Ovary (tissue), 9 donors: ENCODE data around the gene PGGHG. TPM values are rescaled to one million over a fixed set of nuclear protein-coding genes. Genes with fewer than 3 reads are reported as not detected.

Source experiments
- DNase-seq, 5 donors: peaks; one replicate each; pipeline ENCODE4 v3.0.0-alpha.2; 2019 to 2020
- H3K27ac ChIP-seq, 2 donors: fragments of 200-600 bp; one replicate each; pipeline versions ENCODE4 v1.5.1 to v1.8.0; 2019 to 2022
- H3K27me3 ChIP-seq: fragments of 200-600 bp; one replicate; pipeline ENCODE4 v1.8.0; 2022
- H3K36me3 ChIP-seq: fragments of 200-600 bp; sonication (generic); one replicate; pipeline ENCODE4 v1.5.1; 2019
- H3K4me1 ChIP-seq: one replicate; pipeline ENCODE4 v1.8.1; 2013; ENCODE audit warnings: mild to moderate bottlenecking, moderate library complexity; ENCODE audit not compliant: insufficient read depth
- H3K4me3 ChIP-seq: fragments of 200-600 bp; sonication (generic); one replicate; pipeline ENCODE4 v1.5.1; 2017
- H3K9me3 ChIP-seq, 2 donors: fragments of 200-600 bp in 1 of 2; sonication (generic) in 1 of 2; one replicate each; pipeline versions ENCODE4 v1.5.1 to v1.8.1; 2013 to 2019; ENCODE audit warnings: mild to moderate bottlenecking in 1 of 2, moderate library complexity in 1 of 2
- EP300 ChIP-seq: sonication (generic); formaldehyde crosslinking; IDR thresholded peaks from one replicate; pipeline ENCODE4 v1.6.1; 2017; ENCODE audit warnings: antibody characterized with exemption
- POLR2A ChIP-seq: fragments of 450-650 bp; IDR thresholded peaks from one replicate; pipeline ENCODE4 v1.6.1; 2017; ENCODE audit warnings: antibody characterized with exemption, mild to moderate bottlenecking, moderate library complexity
- WGBS, 3 donors: extraction: QIAGEN DNeasy Blood & Tissue Kit in 1 of 3; methylation state at CpG; one replicate each; pipeline versions ENCODE4 v1.1.5 to v1.1.7; 2013 to 2017; 5-methylcytosine and 5-hydroxymethylcytosine counted together
- intact Hi-C, 4 donors: fragments of 100-400 bp; cut with DNase I; formaldehyde crosslinking; loops; one replicate each; pipeline versions ENCODE4 v1.11.0 to v1.15.1; 2022 to 2023
- polyA plus RNA-seq, 2 donors: library from polyadenylated mRNA; stranded (reverse); fragments of 200-250 nt in 1 of 2; fragments of 350-450 nt in 1 of 2; fragmentation: Illumina TruSeq in 1 of 2; extraction: RNeasy Lipid Tissue Mini Kit (QIAGEN cat#74804) in 1 of 2; gene quantifications; one replicate each; pipeline ENCODE4 v1.2.3, GENCODE V29; 2013 to 2014
- total RNA-seq, 7 donors: library from RNA; depleted of rRNA in 2 of 7; stranded (reverse); fragments of >200 nt in 2 of 7; fragmentation: NEBNext Ultra II Directional in 3 of 7; extraction: Animal tissue kit (Norgen Biotek cat#: 25700) in 3 of 7; gene quantifications; one replicate each; pipeline versions ENCODE4 v1.1.0 to v1.2.4, GENCODE V29; 2016 to 2023
- TF ChIP-seq, protein P1 (sequence below), 3 donors: fragments of 450-650 bp in 2 of 3; fragments of 200-600 bp in 1 of 3; IDR thresholded peaks; one replicate each; pipeline versions ENCODE4 v1.5.1 to v1.8.0; 2016 to 2022; ENCODE audit warnings: antibody characterized with exemption in 3 of 3, mild to moderate bottlenecking in 1 of 3
- donor health status: DM: no; HTN: no; CAD: no; lungs with moderate emphysema.
- donor health status: DM: no; HTN: no; CAD: no.
- donor health status: Bipolar disorder and iron deficiency.
- donor health status: DM: yes; HTN: yes; CAD: no.
- donor health status: DM: no; HTN: no; CAD: no.
- donor health status: DM: yes; HTN: yes; CAD: no.

PGGHG gene
- total and polyA plus RNA-seq, 9 donors: 0.25 to 21.3 (median 9.3) TPM

DNA sequence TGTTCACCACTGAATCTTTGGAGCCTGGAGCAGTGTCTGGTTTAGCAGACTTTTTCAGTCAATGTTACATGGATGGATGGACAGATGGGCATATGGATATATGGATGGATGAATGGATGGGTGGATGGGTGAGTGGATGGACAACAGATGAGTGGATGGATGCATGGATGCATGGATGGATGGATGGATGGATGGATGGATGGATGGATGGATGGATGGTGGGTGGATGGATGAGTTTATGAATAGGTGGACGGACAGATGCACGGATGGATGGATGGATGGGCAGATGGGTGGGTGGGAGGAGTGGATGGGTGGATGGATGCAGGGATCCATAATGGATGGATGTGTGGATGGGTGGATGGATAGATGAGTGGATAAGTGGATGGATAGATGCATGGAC, 33.1 kb upstream of the PGGHG start:
- intact Hi-C loops: no loop called here
- DNase-seq: no peak
- no peaks in the 10 kb centered on the region for H3K4me1 ChIP-seq
- H3K27me3 ChIP-seq: no peaks in the 10 kb centered on the region
- TF ChIP-seq, protein P1, sequence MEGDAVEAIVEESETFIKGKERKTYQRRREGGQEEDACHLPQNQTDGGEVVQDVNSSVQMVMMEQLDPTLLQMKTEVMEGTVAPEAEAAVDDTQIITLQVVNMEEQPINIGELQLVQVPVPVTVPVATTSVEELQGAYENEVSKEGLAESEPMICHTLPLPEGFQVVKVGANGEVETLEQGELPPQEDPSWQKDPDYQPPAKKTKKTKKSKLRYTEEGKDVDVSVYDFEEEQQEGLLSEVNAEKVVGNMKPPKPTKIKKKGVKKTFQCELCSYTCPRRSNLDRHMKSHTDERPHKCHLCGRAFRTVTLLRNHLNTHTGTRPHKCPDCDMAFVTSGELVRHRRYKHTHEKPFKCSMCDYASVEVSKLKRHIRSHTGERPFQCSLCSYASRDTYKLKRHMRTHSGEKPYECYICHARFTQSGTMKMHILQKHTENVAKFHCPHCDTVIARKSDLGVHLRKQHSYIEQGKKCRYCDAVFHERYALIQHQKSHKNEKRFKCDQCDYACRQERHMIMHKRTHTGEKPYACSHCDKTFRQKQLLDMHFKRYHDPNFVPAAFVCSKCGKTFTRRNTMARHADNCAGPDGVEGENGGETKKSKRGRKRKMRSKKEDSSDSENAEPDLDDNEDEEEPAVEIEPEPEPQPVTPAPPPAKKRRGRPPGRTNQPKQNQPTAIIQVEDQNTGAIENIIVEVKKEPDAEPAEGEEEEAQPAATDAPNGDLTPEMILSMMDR (IDR thresholded peaks at IDR 0.05): no peak
- TF ChIP-seq POLR2A (no peak), EP300 (no peak)
- no peak overlapping the region for H3K4me3 ChIP-seq
- H3K9me3 ChIP-seq: no peaks in the 10 kb centered on the region
- no peak overlapping the region for H3K27ac ChIP-seq
- 85 to 96% (median 95%) methylated on average over 2 of the region's 2 CpGs for WGBS, 3 donors
- no peaks in the 10 kb centered on the region for H3K36me3 ChIP-seq

DNA sequence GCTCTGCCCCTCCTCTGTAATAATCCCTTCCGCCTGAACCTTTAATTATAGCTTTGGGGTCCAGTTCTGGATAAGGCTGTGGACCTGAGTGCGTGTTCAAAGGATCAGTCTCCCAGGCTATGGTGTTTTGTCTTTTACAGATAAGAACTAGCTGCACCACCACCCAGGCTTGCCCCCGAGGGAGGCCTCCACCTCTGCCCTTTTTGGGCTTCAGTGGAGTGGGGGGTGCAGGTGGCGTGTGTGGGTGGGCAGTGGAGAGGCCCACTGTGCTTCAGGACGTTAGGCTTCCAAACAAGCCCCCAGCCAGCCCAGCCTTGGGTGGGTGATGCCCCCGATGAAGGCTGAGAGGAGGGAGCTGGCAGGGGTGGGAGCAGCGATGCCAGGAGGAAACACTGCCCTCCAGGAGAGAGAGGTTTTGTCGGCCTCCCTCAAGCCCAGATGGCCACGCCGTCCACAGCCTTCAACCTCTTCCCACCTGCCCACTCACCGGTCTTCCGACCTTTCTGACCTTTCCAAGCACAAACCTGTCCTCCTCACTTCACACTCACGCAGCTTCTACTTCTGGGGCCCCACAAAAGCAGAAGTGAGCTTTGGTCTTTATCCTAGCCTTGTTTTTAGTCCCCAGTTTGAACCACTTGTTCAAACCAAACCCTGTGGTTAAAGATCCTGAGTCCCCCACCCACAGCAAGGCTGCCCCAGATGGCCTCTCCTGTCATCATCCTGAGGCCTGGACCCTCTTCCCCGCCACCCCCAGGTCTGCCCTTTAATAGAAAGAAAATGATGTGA, 31.8 kb upstream of the PGGHG start:
- no peaks in the 10 kb centered on the region for H3K4me1 ChIP-seq
- no peaks in the 10 kb centered on the region for H3K36me3 ChIP-seq
- H3K9me3 ChIP-seq: no peaks in the 10 kb centered on the region
- WGBS, 3 donors: 70 to 80% (median 75%) methylated on average over 14 of the region's 14 CpGs
- intact Hi-C loops: no loop called here
- TF ChIP-seq EP300 (no peak), POLR2A (no peak)
- TF ChIP-seq, protein P1 (IDR thresholded peaks at IDR 0.05): no peak
- DNase-seq: no peak
- H3K27ac ChIP-seq: no peak overlapping the region
- H3K27me3 ChIP-seq: no peaks in the 10 kb centered on the region
- H3K4me3 ChIP-seq: no peak overlapping the region

DNA sequence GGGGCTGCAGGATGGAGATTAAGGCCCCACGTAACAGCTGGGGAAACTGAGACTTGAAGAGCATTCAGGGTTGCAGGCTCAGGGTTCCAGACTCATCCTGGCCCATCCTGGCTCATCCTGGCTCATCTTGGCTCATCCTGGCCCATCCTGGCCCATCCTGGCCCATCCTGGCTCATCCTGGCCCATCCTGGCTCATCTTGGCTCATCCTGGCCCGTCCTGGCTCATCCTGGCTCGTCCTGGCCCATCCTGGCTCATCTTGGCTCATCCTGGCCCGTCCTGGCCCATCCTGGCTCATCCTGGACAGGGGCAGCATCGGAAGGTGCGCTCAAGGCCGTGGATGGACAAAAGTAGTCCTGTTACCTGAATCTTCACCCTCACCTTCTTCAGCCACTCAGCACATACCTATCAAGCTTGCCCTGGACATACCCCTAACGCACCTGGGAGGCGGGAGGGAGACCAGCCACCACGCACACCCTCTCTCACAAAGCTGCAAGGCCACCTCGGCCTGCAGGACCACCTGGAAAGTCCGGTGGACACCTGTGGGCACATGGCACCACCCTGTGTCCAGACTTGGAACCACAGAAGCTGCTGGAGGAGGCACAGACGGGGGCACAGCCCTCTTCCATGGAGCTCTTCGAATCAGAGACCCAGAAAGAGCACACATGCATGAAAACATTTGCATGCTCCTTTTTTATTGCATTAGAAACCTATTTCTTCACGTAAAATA, 31.0 kb upstream of the PGGHG start:
- Histone ChIP-seq H3K36me3 (no peaks in the 10 kb centered on the region), H3K4me3 (no peak overlapping the region), H3K27me3 (no peaks in the 10 kb centered on the region), H3K4me1 (no peaks in the 10 kb centered on the region), H3K27ac (no peak overlapping the region), H3K9me3 (no peaks in the 10 kb centered on the region)
- intact Hi-C loops: no loop called here
- TF ChIP-seq, protein P1 (IDR thresholded peaks at IDR 0.05): no peak
- no peak for TF ChIP-seq POLR2A
- no peak for TF ChIP-seq EP300
- WGBS, 3 donors: 71 to 75% (median 73%) methylated on average over 15 of the region's 15 CpGs
- no peak for DNase-seq

DNA sequence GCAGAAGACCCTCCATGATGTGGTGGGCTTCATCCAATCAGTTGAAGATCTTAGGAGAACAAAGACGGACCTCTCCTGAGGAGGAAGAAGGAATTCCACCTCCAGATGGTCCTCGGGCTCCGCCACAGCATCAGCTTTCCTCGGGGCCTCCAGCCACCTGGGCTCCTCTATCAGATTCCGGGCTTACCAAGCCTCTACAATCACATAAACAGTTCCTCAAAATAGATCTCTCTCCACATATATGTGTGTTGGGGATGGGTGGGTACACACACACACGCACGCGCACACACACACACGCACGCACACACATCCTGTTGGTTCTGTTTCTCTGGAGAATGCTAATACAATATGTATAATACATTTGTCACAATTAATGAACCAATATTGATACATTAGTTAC, 29.5 kb upstream of the PGGHG start:
- Histone ChIP-seq H3K36me3 (no peaks in the 10 kb centered on the region), H3K9me3 (no peaks in the 10 kb centered on the region), H3K27ac (no peak overlapping the region), H3K27me3 (no peaks in the 10 kb centered on the region), H3K4me1 (no peaks in the 10 kb centered on the region), H3K4me3 (no peak overlapping the region)
- 72 to 81% (median 76%) methylated on average over 10 of the region's 10 CpGs for WGBS, 3 donors
- no peak for DNase-seq
- no peak for TF ChIP-seq POLR2A
- TF ChIP-seq EP300: no peak
- TF ChIP-seq, protein P1 (IDR thresholded peaks at IDR 0.05): no peak
- intact Hi-C loops: no loop called here
